GM23338 (cell line): ENCODE data around the gene PTPRZ1. TPM values are rescaled to one million over a fixed set of nuclear protein-coding genes. Genes with fewer than 3 reads are reported as not detected.

Experiments
- ATAC-seq: fragments of 200-7000 bp; cut with Tn5 transposase; 3 replicates; pipeline ENCODE4 v1.9.1; 2020
- DNase-seq: peaks from one replicate; pipeline ENCODE4 v3.0.0-alpha.2; 2015; ENCODE audit warnings: low spot score
- H2AFZ ChIP-seq: fragments of 200-600 bp; sonication (generic); 2 replicates; pipeline ENCODE4 v1.8.0; 2016; ENCODE audit warnings: antibody characterized with exemption, mild to moderate bottlenecking, moderate library complexity
- H3F3A ChIP-seq: fragments of 200-600 bp; sonication (generic); replicated peaks from 2 replicates; pipeline ENCODE4 v1.8.0; 2017; ENCODE audit warnings: antibody characterized with exemption, mixed run types, low read depth
- H3K27ac ChIP-seq: fragments of 200-600 bp; sonication (generic); 2 replicates; pipeline ENCODE4 v1.6.1; 2016; ENCODE audit warnings: low read depth
- H3K27me3 ChIP-seq: fragments of 200-600 bp; sonication (generic); 2 replicates; pipeline ENCODE4 v1.8.0; 2016; ENCODE audit warnings: mild to moderate bottlenecking, mixed run types, moderate library complexity; ENCODE audit not compliant: insufficient read depth
- H3K36me3 ChIP-seq: fragments of 200-600 bp; sonication (generic); 2 replicates; pipeline ENCODE4 v1.8.0; 2016; ENCODE audit warnings: mild to moderate bottlenecking; ENCODE audit not compliant: insufficient read depth
- H3K4me1 ChIP-seq: fragments of 200-600 bp; sonication (generic); 2 replicates; pipeline ENCODE4 v1.8.0; 2016; ENCODE audit warnings: mild to moderate bottlenecking, moderate library complexity; ENCODE audit not compliant: insufficient read depth
- H3K4me2 ChIP-seq: fragments of 200-600 bp; sonication (generic); 2 replicates; pipeline ENCODE4 v1.7.1; 2017; ENCODE audit warnings: mixed run types
- H3K4me3 ChIP-seq: fragments of 200-600 bp; sonication (generic); 2 replicates; pipeline ENCODE4 v1.6.1; 2016; ENCODE audit warnings: mixed run types
- H3K79me2 ChIP-seq: fragments of 200-600 bp; sonication (generic); replicated peaks from 2 replicates; pipeline ENCODE4 v1.8.0; 2017; ENCODE audit warnings: mild to moderate bottlenecking; ENCODE audit not compliant: insufficient read depth
- H3K9me2 ChIP-seq: fragments of 200-600 bp; sonication (generic); 2 replicates; pipeline ENCODE4 v1.8.0; 2017; ENCODE audit not compliant: insufficient read depth
- H4K20me1 ChIP-seq: fragments of 200-600 bp; sonication (generic); replicated peaks from 2 replicates; pipeline ENCODE4 v1.8.0; 2017; ENCODE audit warnings: mild to moderate bottlenecking; ENCODE audit not compliant: insufficient read depth
- H3K27ac Mint-ChIP-seq: 2 replicates; pipeline ENCODE4 v1.8.0; 2020; ENCODE audit warnings: inconsistent platforms, mild to moderate bottlenecking, moderate library complexity, mixed read lengths
- H3K27me3 Mint-ChIP-seq: 3 replicates; pipeline ENCODE4 v1.8.0; 2022; ENCODE audit warnings: low read depth, mild to moderate bottlenecking, moderate library complexity, mixed read lengths, inconsistent platforms; ENCODE audit not compliant: insufficient read depth, poor library complexity
- H3K36me3 Mint-ChIP-seq: 3 replicates; pipeline ENCODE4 v1.8.0; 2021; ENCODE audit warnings: low read depth, mild to moderate bottlenecking, inconsistent platforms, moderate library complexity, mixed read lengths
- H3K4me1 Mint-ChIP-seq: 3 replicates; pipeline ENCODE4 v1.8.0; 2020; ENCODE audit warnings: mild to moderate bottlenecking, inconsistent platforms, mixed read lengths
- H3K4me3 Mint-ChIP-seq: 3 replicates; pipeline ENCODE4 v1.8.0; 2021; ENCODE audit warnings: moderate library complexity, mild to moderate bottlenecking, inconsistent platforms, mixed read lengths
- H3K9me3 Mint-ChIP-seq: 3 replicates; pipeline ENCODE4 v1.8.0; 2020; ENCODE audit warnings: moderate library complexity, mild to moderate bottlenecking, inconsistent platforms, mixed read lengths
- CREB1 ChIP-seq: fragments of 250-450 bp; sonication (Bioruptor Pico); IDR thresholded peaks from 2 replicates; pipeline ENCODE4 v1.5.0; 2020; ENCODE audit warnings: low read depth, mild to moderate bottlenecking, moderate library complexity
- CTCF ChIP-seq, 2 experiments: fragments of 200-600 bp in 1 of 2; sonication (generic) in 1 of 2; conservative IDR thresholded peaks; 2 replicates each; pipeline versions ENCODE4 v1.5.1 to v1.6.1; 2016 to 2017; ENCODE audit warnings: antibody characterized with exemption in 2 of 2, low read depth in 2 of 2, mild to moderate bottlenecking in 2 of 2, moderate library complexity in 1 of 2
- ETS1 ChIP-seq: IDR thresholded peaks from 2 replicates; pipeline ENCODE4 v1.6.1; 2016; ENCODE audit warnings: antibody characterized with exemption
- EZH2 ChIP-seq: fragments of 200-600 bp; sonication (generic); IDR thresholded peaks from one replicate; pipeline ENCODE4 v1.8.0; 2017; ENCODE audit warnings: antibody characterized with exemption, mild to moderate bottlenecking, low read depth; ENCODE audit not compliant: unreplicated experiment
- EZH2phosphoT487 ChIP-seq: fragments of 200-600 bp; sonication (generic); IDR thresholded peaks from one replicate; pipeline ENCODE4 v1.8.1; 2018; ENCODE audit warnings: antibody characterized with exemption; ENCODE audit not compliant: unreplicated experiment
- JUNB ChIP-seq: IDR thresholded peaks from one replicate; pipeline ENCODE4 v1.6.1; 2016; ENCODE audit warnings: antibody characterized with exemption; ENCODE audit not compliant: unreplicated experiment
- NANOG ChIP-seq: IDR thresholded peaks from 2 replicates; pipeline ENCODE4 v1.6.1; 2016; ENCODE audit warnings: antibody characterized with exemption, borderline replicate concordance
- POLR2AphosphoS5 ChIP-seq: IDR thresholded peaks from 2 replicates; pipeline ENCODE4 v1.6.1; 2016; ENCODE audit warnings: antibody characterized with exemption, low read depth
- REST ChIP-seq: IDR thresholded peaks from one replicate; pipeline ENCODE4 v1.6.1; 2018; ENCODE audit warnings: antibody characterized with exemption; ENCODE audit not compliant: unreplicated experiment
- STAT1 ChIP-seq: IDR thresholded peaks from one replicate; pipeline ENCODE4 v1.6.1; 2016; ENCODE audit warnings: antibody characterized with exemption; ENCODE audit not compliant: unreplicated experiment
- ZNF114 ChIP-seq: fragments of 250-450 bp; sonication (Bioruptor Pico); IDR thresholded peaks from 2 replicates; pipeline ENCODE4 v1.5.0; 2020; ENCODE audit warnings: mild to moderate bottlenecking, moderate library complexity
- ZNF331 ChIP-seq: fragments of 250-450 bp; sonication (Bioruptor Pico); IDR thresholded peaks from 2 replicates; pipeline ENCODE4 v1.5.0; 2020; ENCODE audit warnings: low read depth, mild to moderate bottlenecking, moderate library complexity
- ZNF462 ChIP-seq: fragments of 250-450 bp; sonication (Bioruptor Pico); IDR thresholded peaks from 2 replicates; pipeline ENCODE4 v1.5.0; 2020; ENCODE audit warnings: mild to moderate bottlenecking, moderate library complexity
- polyA plus RNA-seq: library from polyadenylated mRNA; unstranded; fragments of >200 nt; fragmentation: Nextera tagmentation; extraction: Ambion mirVana; gene quantifications from 2 replicates; pipeline ENCODE4 v1.2.1, GENCODE V29; 2016
- total RNA-seq: library from RNA; depleted of rRNA; stranded (reverse); fragments of >200 nt; shearing (Covaris generic); gene quantifications from 2 replicates; pipeline ENCODE4 v1.2.3, GENCODE V29; 2014

PTPRZ1 gene
- total and polyA plus RNA-seq, 2 experiments from 2014 or later = 160 to 230 TPM

- TF ChIP-seq POLR2AphosphoS5 (no peak), REST (no peak), JUNB (no peak), ZNF462 (CRISPR knock-in tag) (no peak), STAT1 (no peak), EZH2 (no peak), NANOG (no peak), EZH2phosphoT487 (no peak), ZNF114 (CRISPR knock-in tag) (no peak), CTCF (conservative IDR thresholded peaks at IDR 0.05; ENCODE audit: low read depth in 2 of 2) (no peak), CREB1 (CRISPR knock-in tag) (no peak), ZNF331 (CRISPR knock-in tag) (no peak), ETS1 (no peak)
- Histone ChIP-seq H3K4me1 (peaks cover 7% of the 10 kb centered on the region; the same call in 1 of the 2 replicates), H3K4me3 (no peak overlapping the region), H3K36me3 (no peaks in the 10 kb centered on the region), H3K9me2 (no peaks in the 10 kb centered on the region), H3K27me3 (no peaks in the 10 kb centered on the region), H2AFZ (no peak overlapping the region), H3K79me2 (no peaks in the 10 kb centered on the region), H3F3A (no peaks in the 10 kb centered on the region), H4K20me1 (no peaks in the 10 kb centered on the region), H3K4me2 (no peak overlapping the region), H3K27ac (no peak overlapping the region)
- no peak overlapping the region for H3K4me3 Mint-ChIP-seq
- no peaks in the 10 kb centered on the region for H3K9me3 Mint-ChIP-seq
- 0 out of 2 replicates have a peak overlapping the region, but pooled peaks have one; percentile 4 for H3K27ac Mint-ChIP-seq
- DNase-seq (no peak), ATAC-seq (no peak)
- peaks cover 2% of the 10 kb centered on the region for H3K27me3 Mint-ChIP-seq
- no peaks in the 10 kb centered on the region for H3K36me3 Mint-ChIP-seq
- H3K4me1 Mint-ChIP-seq = peaks cover 21% of the 10 kb centered on the region
Observed at GRCh38 chr7:121832347-121832746, 40.6 kb upstream of the PTPRZ1 start.
